CD4-positive, alpha-beta T cell treated with Interleukin-17A for 1 hour (primary cell): ENCODE measurements around the gene CSNK1E.

Experiments
- DNase-seq: peaks from one replicate; pipeline ENCODE4 v3.0.0-alpha.2; 2020

Gene CSNK1E

GRCh38 chr22:38305471-38306448 lies 11.5 kb downstream of the CSNK1E start:
- DNase-seq: peak; percentile 56

GRCh38 chr22:38304526-38304925 lies 12.7 kb downstream of the CSNK1E start:
- no peak for DNase-seq

- DNase-seq: no peak
Measured at GRCh38 chr22:38303974-38304373, 13.3 kb downstream of the CSNK1E start.

- no peak for DNase-seq
Measured at GRCh38 chr22:38302906-38303305, 14.3 kb downstream of the CSNK1E start.

- no peak for DNase-seq
Measured at GRCh38 chr22:38300946-38301345, 16.3 kb downstream of the CSNK1E start.

GRCh38 chr22:38300197-38300945 lies 16.9 kb downstream of the CSNK1E start:
- DNase-seq: no peak

GRCh38 chr22:38299770-38300102 lies 17.5 kb downstream of the CSNK1E start:
- no peak for DNase-seq

GRCh38 chr22:38298312-38299005 lies 18.8 kb downstream of the CSNK1E start:
- peak; percentile 46 for DNase-seq

- no peak for DNase-seq
Measured at GRCh38 chr22:38296372-38296771, 20.9 kb downstream of the CSNK1E start.

GRCh38 chr22:38295863-38296262 lies 21.4 kb downstream of the CSNK1E start:
- no peak for DNase-seq

GRCh38 chr22:38295339-38295738 lies 21.9 kb downstream of the CSNK1E start:
- no peak for DNase-seq

- no peak for DNase-seq
Measured at GRCh38 chr22:38294193-38294592, 23.0 kb downstream of the CSNK1E start.

- DNase-seq: no peak
Measured at GRCh38 chr22:38292694-38293093, 24.5 kb downstream of the CSNK1E start.

GRCh38 chr22:38291201-38291777 lies 25.9 kb downstream of the CSNK1E start:
- DNase-seq: no peak

GRCh38 chr22:38290347-38290746 lies 26.9 kb downstream of the CSNK1E start:
- DNase-seq: no peak

GRCh38 chr22:38289583-38290082 lies 27.6 kb downstream of the CSNK1E start:
- no peak for DNase-seq

GRCh38 chr22:38286915-38287669 lies 30.1 kb downstream of the CSNK1E start:
- no peak for DNase-seq

GRCh38 chr22:38285018-38285417 lies 32.2 kb downstream of the CSNK1E start:
- no peak for DNase-seq

- DNase-seq: no peak
Measured at GRCh38 chr22:38284042-38284402, 33.2 kb downstream of the CSNK1E start.

- DNase-seq: no peak
Measured at GRCh38 chr22:38282397-38282796, 34.8 kb downstream of the CSNK1E start.

- no peak for DNase-seq
Measured at GRCh38 chr22:38276166-38276565, 41.1 kb downstream of the CSNK1E start.
